Inflammatory macrophage treated with lipopolysaccharide for 4 hours (primary cell): Measurements from ENCODE around the gene ATP6V0E2.

Experiments used
- DNase-seq: peaks from one replicate; pipeline ENCODE4 v3.0.0-alpha.2; 2020

Gene ATP6V0E2

DNA sequence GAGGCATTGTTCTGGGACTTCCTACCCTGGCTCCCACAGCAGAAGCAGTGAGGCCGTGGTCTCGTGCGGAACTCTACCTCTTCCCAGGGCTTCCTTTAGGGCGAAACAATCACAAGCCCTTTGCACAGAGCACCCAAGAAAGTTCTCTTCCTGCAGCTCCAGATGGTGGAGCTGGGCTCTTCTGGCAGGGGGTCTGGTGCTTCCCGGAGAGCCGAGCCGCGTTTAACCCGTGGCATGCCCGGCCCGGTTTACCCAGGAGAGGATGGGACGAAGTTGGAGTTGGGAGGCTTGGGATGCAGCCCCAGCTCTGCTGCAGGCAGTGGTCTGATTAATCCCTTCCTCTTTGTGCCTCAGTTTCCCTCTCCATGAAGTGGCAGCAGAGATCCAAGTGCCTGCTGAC, 9.0 kb upstream of the ATP6V0E2 start:
- no peak for DNase-seq

GRCh38 chr7:149865437-149865836, 8.3 kb upstream of the ATP6V0E2 start:
- DNase-seq = no peak

DNA sequence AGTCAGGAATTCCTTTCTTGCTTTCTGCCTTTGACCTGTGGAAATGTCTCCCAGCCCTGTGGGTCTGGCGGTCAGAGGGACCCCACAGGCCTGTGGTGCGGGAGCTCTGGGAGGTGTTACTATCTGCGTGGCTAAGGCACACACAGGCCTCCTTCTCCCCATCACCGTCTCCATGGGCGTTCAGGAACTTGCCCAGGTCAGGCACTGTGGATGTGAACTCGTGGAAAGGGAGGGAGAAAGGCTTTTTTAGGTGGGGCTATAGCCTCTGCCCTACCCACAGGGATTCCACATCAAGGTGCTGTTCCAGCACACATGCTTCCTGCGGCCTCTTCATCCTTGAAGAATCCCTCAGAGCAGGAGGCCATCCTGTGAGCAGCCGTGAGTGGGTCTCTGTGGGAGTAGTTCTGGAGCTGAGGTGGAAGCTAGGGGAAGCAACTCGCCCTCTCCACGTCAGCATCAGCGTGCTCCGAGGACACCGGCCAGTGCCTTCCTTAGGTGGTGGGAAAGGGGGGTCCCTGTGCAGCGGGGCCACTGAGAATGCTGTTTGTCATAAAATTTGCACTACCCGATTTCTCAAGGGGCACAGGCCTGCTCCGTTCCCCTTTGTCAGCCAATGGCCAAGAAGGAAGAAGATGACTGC, 7.5 kb upstream of the ATP6V0E2 start:
- DNase-seq = no peak

DNA sequence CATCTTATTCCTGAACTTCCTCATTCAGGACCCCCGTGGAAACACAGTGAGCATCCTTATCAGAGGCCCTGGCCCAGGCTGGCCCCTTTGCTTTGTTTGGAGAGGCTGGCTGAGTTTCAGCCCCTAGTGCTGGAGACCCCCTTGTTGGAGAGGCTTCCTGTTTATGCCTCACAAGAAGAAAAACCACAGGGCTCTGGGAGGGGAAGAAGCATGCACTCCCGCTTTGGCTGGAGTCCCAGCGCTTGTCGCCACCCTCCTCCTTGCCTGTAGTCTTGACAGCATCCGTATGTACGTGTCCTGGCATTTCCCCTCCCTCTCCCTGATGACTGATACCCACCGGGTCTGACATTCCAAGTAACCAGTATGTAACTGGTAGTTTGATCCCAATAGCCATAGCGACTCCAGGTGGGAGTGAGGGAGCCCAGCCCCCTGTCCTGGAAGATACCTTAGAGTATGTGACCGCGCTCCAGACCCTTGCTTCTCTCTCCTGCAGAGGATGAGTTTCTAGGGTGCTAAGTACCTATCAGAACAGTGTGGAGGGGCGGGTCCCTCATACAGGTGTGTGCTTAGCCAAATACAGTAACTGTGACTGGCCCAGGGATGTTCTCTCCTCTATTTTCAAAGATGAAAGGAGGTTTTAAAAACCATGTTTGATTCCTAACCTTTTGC, 6.9 kb upstream of the ATP6V0E2 start:
- no peak for DNase-seq

DNA sequence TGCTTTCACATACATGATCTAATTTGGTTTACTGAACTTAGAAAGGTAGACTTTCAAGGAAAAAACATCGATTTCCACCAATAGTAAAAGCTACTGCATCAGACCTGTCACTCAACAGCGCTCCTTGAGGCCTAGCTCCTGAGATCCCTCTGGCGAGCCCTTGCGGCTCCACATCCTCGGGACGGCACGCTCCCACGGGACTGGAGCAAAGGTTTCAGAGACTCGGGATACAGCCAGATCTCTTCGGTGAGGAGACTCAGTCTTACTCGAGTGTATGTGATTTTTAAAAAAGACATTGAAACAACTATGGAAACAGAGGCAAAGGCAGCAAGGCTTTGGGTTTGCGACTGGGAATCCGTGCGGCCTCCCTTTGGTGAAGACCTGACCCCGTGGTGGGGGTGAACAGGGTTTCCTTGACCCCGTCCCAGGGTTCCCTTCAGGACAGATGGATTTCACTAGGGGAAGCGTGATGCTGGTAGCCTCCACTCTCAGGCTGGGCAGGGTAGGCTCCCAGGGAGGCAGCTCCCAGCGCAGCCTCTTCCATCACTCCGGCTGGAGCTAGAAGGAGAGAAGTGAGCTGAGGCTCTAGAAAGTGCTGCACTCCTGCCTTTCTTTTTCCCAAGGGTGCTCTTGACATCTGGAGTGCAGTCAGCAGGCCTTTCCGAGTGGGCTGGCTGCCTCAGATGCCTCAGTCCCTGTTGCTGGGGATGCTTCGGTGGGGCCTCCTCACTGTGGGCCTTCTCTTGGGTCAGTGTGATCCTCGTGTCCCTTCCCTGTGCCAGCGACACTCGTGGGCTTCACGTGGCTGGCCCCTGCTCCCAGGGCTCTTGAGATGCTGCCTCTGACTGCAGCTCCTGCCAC, 5.8 kb upstream of the ATP6V0E2 start:
- DNase-seq = no peak

DNA sequence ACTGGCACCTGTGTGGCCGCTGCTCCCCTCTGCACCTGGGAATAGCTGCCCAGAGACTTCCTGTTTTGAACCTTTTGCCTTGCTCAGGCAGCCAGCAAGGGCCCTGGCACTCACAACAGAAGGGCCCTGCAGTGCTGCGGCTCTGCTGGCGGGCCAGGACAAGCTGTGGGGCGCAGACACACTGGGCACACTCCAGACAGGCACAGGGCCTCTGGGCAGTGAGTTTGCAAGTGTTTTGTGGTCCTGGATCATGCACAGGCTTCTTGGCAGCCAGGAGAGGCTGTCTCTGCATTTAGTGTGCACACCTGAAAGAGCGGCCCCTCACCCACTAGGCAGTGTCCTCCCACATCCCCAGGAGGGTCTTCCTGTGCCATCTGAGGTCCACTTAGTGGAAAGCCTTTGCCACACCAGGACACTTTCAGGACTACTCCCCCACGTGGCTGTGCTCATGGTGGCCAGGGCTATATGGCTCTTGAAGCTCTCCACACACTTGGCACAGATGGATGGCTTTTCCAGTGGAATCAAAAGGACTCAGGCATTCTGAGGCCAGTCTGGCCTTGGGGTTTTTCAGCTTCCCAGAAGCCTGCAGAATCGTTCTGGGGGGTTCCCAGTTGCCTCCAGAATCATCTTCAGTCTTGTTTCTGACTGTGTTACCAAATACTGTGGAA, 5.0 kb upstream of the ATP6V0E2 start:
- DNase-seq = no peak

DNA sequence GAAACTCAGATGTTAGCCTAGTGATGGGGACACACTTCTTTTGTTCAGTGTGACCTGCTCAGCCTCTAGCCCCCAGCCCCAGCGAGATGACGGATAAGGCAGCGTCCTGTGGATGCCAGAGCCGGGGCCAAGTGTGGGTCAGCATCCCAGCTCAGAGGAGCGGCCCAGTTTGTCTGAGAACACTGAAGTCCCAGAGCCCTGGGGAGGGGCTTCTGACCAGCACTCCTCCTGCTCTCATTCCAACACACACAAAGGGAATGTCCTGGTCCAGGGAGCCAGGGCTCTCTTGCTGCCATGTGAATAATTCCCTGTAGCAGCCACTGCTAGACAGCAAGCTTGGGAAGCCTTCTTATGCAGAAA, 4.5 kb upstream of the ATP6V0E2 start:
- DNase-seq = no peak

DNA sequence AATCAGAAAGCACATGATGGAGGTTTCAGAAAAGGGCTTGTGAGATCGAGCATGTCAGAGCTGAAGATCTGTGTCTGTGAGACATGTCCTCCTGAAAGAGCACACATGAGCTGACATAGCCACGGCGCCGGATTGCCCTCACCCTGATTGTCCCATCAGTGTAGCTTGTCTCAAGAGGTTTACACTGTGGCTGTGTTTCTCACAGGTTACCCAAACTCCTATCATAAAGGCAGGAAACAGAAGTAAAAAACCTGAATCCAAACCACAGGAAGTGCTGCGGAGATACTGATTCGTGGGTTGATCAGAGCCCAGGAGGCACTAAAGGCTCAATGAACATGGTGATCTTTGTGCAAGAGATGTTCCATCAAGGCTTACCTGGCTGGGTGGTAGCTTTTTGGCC, 3.9 kb upstream of the ATP6V0E2 start:
- no peak for DNase-seq

GRCh38 chr7:149870274-149870673, 3.5 kb upstream of the ATP6V0E2 start:
- no peak for DNase-seq

DNA sequence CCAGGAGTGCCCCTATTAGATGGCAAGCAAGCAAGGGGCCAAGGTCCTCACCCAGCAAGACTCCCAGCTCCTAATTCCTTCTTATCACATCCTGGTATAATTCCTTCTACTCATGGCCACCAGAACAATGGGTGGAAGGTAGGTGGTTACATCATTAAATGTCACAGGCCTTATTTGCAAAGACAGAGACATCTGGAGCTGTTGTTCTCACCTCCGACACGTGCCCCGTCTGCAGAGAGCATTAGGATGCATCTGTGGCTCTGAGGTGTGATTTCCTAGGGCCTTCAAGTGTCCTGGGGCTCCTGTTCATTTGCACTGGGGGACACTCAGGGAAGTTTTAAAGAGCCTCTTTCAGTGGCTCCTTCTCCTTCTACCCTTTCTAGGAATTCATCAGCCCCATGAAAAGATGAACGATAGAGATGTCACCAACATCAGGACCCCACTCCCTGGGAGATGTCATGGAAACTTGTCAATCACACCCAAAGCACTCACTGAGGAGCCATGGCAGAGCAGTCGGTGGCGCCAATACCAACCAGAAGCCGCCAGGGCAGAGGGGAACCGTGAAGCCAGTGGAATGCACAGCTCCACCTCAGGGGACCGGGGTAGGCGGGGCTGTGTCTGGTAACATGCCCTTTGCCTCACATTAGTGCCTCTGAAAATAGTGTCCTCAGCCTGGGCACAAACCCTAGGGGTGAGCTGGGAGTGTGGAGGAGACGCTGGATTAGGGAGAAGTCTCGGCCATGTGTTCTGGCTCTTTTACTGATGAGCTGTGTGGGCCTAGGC, 2.9 kb upstream of the ATP6V0E2 start:
- no peak for DNase-seq

- no peak for DNase-seq
Measured at GRCh38 chr7:149871576-149871975, 2.2 kb upstream of the ATP6V0E2 start.

DNA sequence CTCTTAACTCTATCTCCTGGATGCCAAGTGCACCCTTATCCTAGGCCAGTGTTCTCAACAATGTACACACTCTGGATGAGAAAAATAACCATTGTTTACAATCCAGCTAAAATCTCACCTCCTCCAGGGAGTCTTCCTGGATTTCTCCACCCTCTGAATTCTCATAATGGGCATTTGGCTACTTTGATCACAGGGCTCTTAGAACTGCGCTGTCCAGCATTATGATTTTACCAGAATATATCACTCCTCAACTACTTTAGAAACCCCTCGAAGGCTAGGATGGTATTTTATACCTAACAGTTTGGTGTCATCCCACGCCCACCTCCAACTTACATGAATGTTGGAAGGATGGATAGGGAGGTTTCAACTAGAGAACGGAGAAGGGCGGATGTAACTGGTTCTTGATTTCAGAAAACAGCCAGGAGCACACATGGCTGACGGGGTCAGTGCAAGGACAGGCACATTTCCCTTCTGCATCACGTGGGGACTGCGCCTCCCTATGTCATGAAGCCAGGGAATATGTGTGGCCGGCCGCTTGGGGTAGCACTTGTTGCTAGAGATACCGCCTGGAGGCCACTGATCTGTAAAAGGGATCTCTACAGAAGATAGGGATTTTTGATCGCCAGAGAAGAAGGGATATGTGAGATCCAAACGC, 1.2 kb upstream of the ATP6V0E2 start:
- peak; percentile 82 for DNase-seq

GRCh38 chr7:149873970-149874643, 338 bp downstream of the ATP6V0E2 start:
- DNase-seq = no peak

- no peak for DNase-seq
Measured at GRCh38 chr7:149874644-149875028, 867 bp downstream of the ATP6V0E2 start.

DNA sequence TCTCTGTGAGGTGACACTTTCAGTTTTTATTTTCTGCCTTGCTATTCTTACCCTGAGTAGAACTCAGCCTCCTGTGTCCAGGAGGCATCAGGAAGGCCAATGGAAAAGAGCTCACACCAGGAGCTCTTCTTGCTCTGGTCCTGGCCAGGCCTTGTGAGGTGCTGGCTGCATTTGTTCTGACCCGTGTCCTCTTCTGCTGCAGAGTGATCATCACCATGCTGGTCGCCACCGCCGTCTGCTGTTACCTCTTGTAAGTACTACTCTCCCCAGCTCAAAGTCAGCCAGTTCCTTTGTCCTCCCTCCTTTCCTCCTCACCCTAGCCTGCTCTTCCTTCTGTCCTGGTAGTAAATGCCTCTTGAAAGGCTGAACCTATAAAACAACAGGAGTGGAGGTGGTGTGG, 1.6 kb downstream of the ATP6V0E2 start:
- no peak for DNase-seq

- DNase-seq = no peak
Measured at GRCh38 chr7:149877890-149878522, 4.2 kb downstream of the ATP6V0E2 start.

DNA sequence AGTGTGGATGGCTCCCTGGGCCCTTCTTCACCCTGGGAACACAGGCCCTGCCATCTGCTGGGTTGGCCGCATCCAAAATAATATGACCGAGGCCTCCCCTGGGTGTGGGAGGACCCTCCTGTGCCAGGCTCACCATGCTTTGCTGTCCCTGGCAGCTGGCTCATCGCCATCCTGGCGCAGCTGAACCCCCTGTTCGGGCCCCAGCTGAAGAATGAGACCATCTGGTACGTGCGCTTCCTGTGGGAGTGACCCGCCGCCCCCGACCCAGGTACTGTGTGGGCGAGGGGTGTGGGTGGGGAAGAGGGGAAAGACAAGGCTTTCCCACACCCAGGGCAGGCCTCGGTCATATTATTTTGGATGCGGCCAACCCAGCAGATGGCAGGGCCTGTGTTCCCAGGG, 4.8 kb downstream of the ATP6V0E2 start:
- no peak for DNase-seq

DNA sequence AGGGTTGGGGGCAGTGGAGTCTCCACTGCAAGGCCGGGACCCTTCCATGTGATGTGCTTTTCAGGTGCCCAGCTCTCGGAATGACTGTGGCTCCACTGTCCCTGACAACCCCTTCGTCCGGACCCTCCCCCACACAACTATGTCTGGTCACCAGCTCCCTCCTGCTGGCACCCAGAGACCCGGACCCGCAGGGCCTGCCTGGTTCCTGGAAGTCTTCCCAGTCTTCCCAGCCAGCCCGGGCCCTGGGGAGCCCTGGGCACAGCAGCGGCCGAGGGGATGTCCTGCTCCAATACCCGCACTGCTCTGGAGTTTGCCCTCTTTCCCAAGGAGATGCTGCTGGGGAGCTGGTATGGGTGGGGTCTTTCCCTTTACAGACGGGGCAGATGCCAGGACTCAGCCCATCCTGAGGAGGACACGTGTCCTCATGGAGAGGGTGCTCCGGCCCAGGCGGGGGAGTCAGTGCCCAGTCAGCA, 5.5 kb downstream of the ATP6V0E2 start:
- no peak for DNase-seq

DNA sequence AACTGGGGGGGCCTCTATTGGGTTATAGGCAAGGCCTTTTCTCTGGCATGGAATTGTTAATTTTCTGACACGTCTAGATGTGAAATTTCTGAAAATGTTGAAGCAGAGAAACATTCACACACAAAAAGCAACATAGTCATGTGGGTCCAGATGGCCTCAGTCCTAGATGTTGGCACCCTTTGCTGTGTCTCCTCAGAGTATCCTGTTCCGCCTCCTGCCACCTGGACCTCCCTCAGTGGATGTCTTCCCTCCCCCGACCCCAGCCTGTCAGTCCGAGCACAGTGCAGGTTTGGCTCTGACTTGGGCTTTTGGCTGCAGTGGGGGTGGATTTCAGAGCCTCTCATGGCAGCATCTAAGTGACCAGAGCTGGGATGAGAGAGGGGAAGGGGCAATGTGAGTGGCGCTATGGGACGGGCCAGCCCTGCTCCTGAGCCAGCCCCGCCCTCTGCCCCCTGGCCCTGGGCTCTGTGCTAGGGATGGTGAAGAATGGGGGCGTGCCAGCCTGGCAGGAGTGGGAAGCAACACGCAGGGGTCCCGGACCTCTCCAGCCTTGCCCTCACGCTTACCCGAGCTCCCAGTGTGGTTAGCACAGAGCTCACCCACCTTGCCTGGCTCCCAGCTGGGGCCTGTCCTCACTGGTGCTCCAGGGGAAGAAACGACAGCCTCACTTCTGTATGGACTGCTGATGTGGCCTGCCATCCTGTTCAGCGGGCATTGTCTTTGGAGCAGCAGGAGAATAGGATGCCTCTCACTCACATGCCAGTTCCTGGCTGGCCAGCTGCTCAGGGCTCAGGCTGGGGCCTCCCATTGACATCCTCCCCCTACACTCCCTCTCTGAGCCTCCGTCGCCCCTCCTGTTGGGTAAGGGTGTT, 6.2 kb downstream of the ATP6V0E2 start:
- DNase-seq = no peak
